Stimulated activated CD4-positive, alpha-beta T cell treated with anti-CD3 and anti-CD28 coated beads, Interleukin-12 subunit alpha, Interleukin-12 subunit beta, amount 100 ng/mL, for 48 hours (primary cell): ENCODE results near the gene PRPF40A.

Source experiments
- DNase-seq, 3 donors: peaks; one replicate each; pipeline ENCODE4 v3.0.0-alpha.2; 2020; ENCODE audit warnings: low read depth in 2 of 3, low spot score in 1 of 3

Gene PRPF40A

DNA sequence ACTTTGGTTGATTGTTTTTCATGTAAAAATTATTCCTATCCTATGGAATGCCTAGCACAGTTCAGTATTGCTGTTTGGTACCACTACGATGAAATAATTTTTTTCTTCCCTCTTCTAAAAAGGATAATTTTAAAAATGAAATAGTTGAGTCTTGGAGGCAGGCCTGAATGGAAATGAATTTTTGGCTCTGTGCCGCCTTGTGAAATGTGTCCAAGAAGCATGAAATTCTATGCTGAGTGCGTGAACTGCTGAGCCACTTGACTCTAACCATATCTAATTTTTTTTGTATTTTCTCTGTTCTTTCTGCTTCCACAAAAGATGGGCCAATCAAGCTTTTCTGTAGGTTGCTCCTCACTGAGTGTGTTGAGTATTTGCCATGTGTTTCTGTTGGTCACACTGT, 95.0 kb downstream of the PRPF40A start:
- no peak for DNase-seq

DNA sequence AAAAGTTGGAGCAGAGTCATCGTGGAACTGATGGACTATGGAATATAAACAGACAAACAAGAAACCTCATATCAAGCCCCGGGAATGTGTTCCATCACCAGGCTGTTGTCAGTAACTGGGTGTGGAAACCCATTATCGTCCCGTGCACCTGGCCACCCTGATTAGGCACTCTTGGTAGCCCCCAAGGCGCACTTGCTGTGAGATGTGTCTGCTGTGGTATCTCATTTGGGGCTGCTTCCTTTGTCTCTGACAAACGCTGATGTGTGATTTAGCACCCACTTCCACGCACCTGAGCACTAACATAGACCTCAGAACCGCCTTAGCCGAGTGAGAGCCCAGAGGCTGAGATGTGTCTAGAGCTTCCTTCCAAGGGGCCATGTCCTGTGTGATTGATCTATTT, 96.3 kb downstream of the PRPF40A start:
- no peak for DNase-seq

DNA sequence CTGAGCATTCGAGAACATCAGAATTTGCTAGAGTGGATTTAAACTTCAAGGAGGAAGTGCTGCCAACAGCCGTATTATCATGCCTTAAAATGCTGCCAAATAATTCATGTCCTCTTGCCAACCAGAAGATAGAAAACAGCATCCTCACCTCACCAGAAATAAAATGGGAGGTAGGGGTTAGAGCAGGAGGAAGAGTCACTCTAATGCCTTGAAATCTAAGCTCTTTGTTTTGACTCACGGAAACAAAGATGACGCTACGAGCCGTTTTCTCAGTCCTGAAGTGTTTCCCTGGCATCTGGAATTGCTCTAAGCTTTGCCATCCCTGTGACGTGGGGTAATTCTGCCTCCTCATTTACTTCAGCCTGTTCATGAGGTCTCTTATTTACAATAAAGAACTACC, 97.1 kb downstream of the PRPF40A start:
- DNase-seq = no peak

DNA sequence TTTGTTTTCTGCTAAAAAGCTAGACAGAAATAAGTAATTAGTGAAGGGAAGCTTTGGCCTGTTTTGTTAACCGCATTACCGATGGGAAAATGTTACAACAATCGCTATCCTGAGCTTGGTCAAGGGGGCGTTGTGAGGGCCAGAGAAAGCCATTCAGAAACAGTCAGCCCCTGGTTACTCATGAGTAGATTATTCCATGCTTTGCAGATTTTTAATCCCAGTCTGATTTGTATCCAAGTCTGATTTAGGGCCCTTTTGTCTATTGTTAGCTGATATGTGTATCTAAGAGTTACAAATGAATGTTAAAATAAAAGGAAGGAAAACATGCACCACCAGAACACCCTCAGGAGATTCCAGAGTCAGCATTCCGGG, 99.1 kb downstream of the PRPF40A start:
- no peak for DNase-seq

DNA sequence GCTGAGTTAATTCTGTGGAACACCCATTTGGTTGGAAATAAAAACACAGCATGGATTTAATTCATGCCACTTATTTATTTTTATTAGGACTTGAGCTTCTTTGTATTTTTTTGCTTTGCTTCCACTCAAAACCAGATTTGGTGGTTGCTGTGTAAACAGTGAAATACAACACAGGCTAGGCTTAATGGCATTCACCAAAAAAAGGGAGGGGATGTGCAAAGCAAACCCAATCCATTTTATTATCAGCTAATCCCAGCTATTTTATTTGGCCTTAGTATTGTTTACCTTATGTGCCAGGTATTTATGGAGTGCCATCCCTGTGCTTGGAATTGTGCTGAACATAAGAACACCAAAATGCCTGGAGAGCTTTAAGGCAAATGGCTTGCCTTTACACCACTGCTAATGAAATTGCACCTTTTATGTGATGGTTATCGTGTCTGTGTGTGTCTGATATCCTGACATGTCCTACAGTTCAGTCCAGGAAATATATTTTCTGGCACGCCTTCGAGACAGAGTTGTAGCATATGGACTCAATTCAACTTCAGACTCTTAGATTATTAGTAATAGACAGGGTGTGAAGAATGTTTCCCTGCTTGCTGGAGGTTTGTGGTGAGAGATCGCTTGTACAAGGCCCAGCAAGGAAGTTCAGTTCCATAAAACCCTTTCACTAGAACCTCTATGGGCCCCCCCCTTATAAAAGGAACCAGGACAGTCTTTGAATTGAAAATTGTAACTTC, 99.6 kb downstream of the PRPF40A start:
- DNase-seq = no peak

DNA sequence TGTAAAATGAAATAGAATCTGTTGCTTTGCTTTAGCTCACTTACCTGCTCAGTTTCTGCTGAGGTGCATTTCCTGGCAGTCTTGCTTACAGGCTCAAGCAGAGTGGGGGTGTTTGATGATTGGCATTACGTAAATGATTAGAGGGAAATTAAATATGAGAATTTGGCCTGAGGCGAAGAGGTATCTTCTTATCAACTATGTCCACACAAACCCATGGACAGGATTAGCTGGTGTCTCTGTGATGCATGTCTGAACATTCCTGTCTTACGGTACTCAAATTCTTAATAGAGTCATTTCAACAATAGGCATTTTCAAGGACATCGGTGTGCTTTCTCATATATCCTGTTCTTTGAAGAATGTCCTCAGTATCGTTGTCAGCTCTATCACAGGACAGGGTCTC, 102.1 kb downstream of the PRPF40A start:
- DNase-seq = no peak

DNA sequence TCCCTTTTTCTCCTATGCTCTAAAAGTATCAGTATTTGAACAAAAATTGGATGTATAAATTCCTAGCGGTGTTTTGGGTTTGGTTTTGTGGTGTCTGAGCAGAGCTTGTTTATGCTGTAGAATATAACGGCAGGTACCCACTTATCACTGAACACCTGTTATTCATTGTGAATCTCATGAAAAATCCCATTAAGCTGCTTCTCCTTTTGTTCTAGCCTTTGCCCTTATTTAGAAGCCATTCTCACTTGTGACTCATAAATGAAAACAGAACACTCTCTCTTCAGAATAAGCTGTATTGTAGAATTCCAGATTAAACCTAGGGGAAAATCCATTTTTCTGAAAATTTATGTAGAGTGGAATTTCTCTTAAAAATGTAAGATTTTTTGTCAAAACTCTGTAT, 104.0 kb downstream of the PRPF40A start:
- DNase-seq = no peak

DNA sequence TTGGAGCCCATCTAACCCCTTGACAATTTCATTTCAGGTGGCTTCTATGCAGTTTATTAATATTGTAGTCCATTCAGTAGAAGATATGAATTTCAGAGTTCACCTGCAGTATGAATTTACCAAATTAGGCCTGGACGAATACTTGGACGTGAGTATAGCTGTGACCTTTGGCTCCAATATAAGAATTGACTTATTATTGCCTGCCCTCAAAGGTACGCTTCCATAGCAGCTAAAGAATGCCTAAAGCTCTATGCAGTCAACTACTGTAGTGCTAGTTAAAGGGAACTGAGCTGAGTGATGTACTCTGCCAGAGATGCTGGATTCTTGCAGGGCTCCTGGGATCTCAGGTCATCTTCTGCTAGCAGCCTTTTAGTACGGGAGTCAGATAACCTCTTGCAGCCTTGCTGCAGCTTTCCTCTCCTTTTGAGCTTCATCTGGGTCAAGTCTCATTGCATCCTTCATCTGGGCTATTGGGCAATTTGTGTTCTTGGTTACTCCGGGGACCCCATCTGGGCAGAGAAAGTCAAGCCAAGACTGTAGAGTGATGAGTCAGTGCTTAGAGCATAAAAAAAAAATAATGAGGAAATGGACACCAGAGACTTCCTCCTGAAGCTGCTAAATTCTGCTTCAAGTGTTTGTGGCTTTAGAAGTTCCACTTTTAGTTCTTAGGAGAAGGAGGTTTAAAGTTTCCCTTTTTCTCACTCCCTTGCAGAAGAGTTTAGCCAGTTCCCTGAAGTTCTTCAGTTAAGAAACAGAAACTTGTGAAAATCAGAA, 105.6 kb downstream of the PRPF40A start:
- DNase-seq = no peak

DNA sequence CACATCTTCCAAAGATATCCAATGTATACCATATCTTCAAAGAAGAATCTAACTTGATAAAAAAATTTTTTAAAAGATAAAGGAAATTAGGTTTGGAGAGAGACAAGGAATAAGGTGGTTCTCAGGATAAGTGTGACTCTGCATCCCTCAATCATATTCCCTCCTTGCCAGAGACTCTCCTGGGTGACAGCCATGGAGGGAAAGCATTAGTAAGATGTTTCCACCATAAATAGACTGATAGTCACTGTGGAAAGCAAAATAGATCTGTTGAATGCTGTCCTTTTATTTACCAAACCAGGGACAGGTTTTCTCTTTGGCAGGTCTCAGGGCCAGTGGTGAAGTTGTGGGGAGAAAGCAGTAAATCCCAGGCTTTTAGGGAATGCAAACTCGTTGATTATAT, 107.6 kb downstream of the PRPF40A start:
- DNase-seq = no peak

DNA sequence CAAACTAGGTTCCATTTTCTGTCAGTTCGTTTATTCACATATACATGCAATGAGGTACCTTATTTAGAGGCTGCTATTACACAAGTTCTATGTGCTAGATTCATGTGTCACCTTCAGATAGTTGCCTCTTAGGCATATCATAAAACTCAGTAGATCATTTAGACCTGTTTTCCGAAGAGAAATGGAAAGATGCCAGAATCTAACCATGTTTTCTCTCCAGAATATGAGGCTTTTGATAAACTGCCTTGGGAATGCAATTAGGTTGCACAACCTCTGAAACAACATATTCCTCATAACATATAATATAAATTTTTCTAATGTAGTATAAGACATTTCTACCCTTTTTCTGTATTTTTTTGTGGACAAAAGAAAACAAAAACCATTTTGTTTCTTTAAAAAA, 108.1 kb downstream of the PRPF40A start:
- no peak for DNase-seq

DNA sequence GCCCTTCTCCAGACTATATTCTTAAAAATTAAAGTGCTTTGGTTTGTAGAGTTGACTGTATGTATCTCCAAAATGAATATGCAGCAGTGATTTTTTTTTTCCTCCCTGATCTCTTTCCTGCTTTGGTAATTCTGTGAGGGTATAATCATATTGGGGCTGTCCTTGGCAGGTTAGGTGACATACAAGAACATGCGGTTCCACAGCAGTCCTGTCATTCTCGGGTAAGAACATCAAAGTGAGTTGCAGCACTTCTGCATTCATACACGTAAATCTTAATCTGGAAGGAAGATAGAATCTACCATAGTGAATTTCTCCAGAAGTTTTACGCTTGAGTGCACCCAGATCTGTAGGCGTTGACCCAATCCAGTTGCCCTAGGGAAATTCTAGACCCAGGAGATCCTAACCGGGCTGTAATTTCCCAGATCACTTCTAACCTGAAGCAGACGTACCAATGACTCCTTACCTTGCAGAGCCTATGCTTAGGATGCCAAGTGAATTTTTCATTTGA, 109.4 kb downstream of the PRPF40A start:
- DNase-seq = no peak

DNA sequence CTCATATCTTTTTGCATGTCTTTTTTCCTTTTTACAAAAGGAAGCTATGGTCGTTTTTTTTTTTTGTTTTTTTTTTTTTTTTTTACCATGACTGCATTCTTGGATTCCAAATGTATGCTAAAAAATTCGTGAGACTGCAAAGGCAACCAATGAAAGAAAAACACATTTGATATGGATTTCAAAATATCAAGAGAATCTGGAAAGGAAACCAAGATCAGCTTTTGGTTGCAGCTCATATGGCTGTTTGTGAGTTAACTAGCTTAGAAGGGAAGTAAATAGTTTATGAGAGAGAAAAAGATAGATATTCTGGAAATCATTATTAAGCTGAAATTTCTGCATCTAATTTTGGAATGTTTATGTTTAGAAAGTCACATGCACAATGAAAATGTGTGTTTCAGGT, 110.3 kb downstream of the PRPF40A start:
- DNase-seq = no peak

DNA sequence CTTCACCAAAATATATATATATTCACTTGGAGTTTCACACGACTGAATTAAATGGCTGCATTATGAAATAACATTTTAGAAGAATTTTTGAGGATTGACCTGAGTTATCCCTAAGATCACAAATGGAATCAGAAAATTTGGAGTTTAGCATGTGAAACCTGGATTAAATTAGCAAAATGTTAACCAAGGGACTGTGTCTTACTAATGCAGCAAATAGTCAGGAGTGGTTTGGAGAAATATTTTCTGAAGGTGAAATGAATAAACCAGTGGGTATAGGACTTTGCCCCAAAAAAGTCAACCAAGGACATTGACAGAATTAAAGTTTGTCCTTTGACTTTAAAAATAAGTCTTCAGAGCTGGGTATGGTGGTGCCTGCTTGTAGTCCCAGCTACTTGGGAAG, 111.2 kb downstream of the PRPF40A start:
- DNase-seq = no peak

DNA sequence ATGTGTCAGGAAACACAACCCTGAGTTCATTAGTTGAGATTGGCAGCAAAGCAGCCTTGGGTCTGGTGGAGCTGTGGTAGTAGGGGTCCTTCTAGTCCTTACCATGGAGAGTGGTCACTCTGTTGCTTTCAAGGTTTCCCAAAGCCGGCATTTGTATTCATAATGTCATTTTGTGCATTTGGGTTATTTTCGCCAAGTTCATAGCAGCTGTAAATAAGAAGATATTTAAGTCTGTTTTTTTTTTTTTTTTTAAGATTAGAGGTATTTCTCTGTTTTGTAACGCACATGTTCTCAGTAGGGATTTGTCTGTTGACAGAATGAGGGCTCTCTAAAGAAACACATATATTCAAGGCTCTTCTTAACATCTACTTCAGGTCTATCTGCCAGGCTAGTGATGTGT, 114.1 kb downstream of the PRPF40A start:
- no peak for DNase-seq

DNA sequence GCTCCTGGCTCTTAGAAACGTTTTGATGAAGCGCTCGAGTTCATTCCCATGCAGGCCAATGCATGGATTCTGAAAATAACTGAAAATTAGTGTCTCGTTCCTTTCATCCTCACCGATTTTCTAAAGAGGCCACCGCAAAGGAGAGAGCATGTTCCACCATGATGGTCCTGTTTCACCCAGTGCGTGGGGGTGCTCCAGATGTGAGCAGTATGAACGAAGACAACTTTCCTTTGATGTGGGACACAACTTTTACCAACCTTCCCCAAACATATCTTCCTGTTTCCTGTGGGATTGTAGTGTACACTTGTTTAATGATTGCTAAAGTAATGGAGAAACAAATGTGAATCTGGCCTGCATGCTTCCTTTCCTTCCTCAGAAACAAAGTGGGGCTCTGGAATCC, 114.5 kb downstream of the PRPF40A start:
- no peak for DNase-seq
